A549 treated with GW870086 at 1 μM for 4 hours (cell line): ENCODE measurements around the gene ZNF641. TPM values are rescaled to one million over a fixed set of nuclear protein-coding genes. Genes with fewer than 3 reads are reported as not detected.

Experiments
- total RNA-seq: library from RNA; stranded (reverse); fragments of 200-300 nt; extraction: Qiagen RNA extraction; gene quantifications from 5 replicates; pipeline ENCODE4 v1.2.3, GENCODE V29; 2022; ENCODE audit warnings: low read depth

Gene ZNF641
- 4.8 to 8.1 TPM (median 5.7 TPM) in 5 replicates for total RNA-seq

DNA sequence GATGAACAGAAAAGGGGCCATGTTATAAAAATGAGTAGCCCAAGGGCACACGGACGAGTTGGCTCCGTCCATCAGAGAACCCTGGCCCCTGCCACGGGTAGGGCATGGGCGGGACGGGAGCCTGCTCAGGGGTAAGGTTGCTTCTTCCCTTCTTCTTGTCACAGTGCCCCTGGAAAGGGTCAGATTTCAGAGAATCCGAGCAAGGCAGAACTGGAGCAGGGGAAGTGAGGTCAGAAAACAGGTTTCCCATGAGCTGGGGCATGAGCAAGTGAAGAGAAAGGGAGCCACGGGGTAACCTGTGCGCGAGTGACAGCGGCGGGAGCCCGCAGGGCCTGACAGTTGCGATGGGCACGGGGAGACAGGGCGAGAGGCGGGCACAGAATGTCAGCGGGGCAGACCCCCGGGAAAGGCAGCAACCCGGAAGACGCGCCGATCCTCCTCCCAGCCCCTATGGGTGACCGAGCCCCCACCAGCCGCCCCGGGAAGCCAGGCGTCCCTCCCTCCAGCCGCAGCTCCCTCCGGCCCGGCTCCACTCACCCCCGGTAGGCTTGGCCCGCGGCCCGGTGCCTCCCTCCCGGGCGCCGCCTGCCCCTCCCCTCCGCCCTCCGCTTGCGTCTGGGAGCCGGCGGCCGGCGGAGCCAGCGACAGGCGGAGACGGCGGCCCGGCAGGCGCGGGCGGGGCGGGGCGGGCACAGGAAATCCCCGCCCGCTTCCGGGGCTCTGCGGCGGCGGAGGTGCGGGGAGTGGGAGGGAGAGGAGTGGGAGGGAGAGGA lies at the start of gene ZNF641:
Gene ZNF641, minus strand, starts transcription at position 671 of the 773 bp plus-strand sequence. CDS start 2,829 bp downstream, outside the sequence.

Other genes with a start within 250 kb of the ZNF641 start
- 9.6 to 13.3 TPM (median 12.3 TPM) in 5 replicates for gene SENP1, start 244.8 kb downstream of the ZNF641 start, total RNA-seq
- gene PFKM, start 231.6 kb downstream of the ZNF641 start, total RNA-seq, result 23.7 to 27.3 TPM (median 26.5 TPM) in 5 replicates
- gene ASB8, start 193.4 kb downstream of the ZNF641 start, total RNA-seq, result 12.4 to 17.2 TPM (median 14.4 TPM) in 5 replicates
- gene CCDC184, start 167.3 kb downstream of the ZNF641 start, total RNA-seq, result 2.2 to 3.3 TPM (median 3.3 TPM) in 5 replicates
- gene OR10AD1, start 147.6 kb downstream of the ZNF641 start, total RNA-seq, result not detected in 5 replicates
- not detected in 5 replicates for gene ANP32D, start 121.6 kb upstream of the ZNF641 start, total RNA-seq
- not detected in 5 replicates for gene C12orf54, start 131.6 kb upstream of the ZNF641 start, total RNA-seq
- not detected in 5 replicates for gene OR8S1, start 174.7 kb upstream of the ZNF641 start, total RNA-seq
- gene LALBA, start 219.1 kb upstream of the ZNF641 start, total RNA-seq, result not detected in 5 replicates